ENCODE results near the gene PSMF1. TPM values are rescaled to one million over a fixed set of nuclear protein-coding genes. Genes with fewer than 3 reads are reported as not detected.

Gene PSMF1
- total and polyA plus RNA-seq, 9 of the 15 experiments (the other 6 are each of a cell fraction or from before 2014, with no cell fraction given) = 8.5 to 192 (median 33.2) TPM

GRCh38 chr20:1178623-1179022 lies 60.2 kb downstream of the PSMF1 start (continued):
- no peak for TF ChIP-seq ATF1 (CRISPR knock-in tag; IDR thresholded peaks at IDR 0.05)
- TF ChIP-seq ATF1 (tag; IDR thresholded peaks at IDR 0.05) = no peak
- no peak for TF ChIP-seq PTBP1 (IDR thresholded peaks at IDR 0.05; ENCODE audit: low read depth, low read length)
- no peak for TF ChIP-seq ZNF12 (CRISPR knock-in tag; IDR thresholded peaks at IDR 0.05)
- no peak for TF ChIP-seq ZNF395 (CRISPR knock-in tag; IDR thresholded peaks at IDR 0.05)
- TF ChIP-seq NCOA4 (IDR thresholded peaks at IDR 0.05; ENCODE audit: partially characterized antibody) = no peak
- TF ChIP-seq EWSR1 (IDR thresholded peaks at IDR 0.05; ENCODE audit: borderline replicate concordance, low read depth, partially characterized antibody) = no peak
- no peak for TF ChIP-seq MECOM (CRISPR knock-in tag; IDR thresholded peaks at IDR 0.05)
- no peak for TF ChIP-seq ZBTB9 (CRISPR knock-in tag; IDR thresholded peaks at IDR 0.05)
- TF ChIP-seq ZSCAN29 (IDR thresholded peaks at IDR 0.05) = no peak
- no peak for TF ChIP-seq POU5F1 (IDR thresholded peaks at IDR 0.05; ENCODE audit: borderline replicate concordance, low read depth, low read length, partially characterized antibody)
- TF ChIP-seq MTA1 (IDR thresholded peaks at IDR 0.05; ENCODE audit: borderline replicate concordance) = no peak
- no peak for TF ChIP-seq THAP7 (CRISPR knock-in tag; IDR thresholded peaks at IDR 0.05)
- TF ChIP-seq FOXJ3 (CRISPR knock-in tag; IDR thresholded peaks at IDR 0.05) = no peak
